ENCODE measurements around the gene RPTOR.
"Not testable (repeated sequence)": the region's sequence is repeated elsewhere in the genome, so short reads cannot be mapped to it uniquely, and the experiment has no call there.

Gene RPTOR

DNA sequence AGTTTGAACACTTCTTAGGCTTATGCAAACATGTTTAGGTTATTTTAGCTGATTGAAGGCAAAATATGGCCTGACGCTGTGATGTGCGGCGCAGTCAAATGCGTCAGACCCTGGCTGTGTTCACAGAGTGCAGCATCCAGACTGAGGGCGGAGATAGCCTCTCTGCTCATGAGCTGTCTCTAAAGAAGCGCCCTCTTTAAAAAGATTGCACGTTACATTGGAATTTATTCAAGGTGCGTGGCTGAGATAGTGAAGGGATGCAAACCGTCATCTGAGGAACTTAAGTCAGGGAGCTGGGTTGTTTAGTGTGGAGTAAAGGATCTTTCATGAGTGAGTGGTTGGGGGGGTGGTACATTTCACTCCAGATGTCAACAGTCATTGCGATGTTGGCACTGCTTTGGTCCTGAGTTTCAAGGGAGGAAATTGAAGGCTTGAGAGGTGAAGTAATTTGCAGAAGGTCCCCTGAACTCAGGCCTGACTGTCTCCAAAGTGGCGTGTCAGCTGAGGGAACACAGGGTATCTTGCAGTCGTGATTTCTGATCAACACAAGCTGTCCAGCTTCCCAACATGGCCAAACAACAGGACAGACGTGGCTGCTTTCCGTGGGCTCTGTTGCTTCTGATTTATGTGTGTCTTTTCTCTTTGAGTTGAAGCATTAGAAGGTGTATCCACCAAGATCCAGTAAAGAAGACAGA, 33.4 kb downstream of the RPTOR start:
- DNase-seq (ENCODE audit: low read depth) = no peak
- no peak overlapping the region for H3K4me3 ChIP-seq (ENCODE audit: low read depth, low read length)
- TF ChIP-seq, protein P1, sequence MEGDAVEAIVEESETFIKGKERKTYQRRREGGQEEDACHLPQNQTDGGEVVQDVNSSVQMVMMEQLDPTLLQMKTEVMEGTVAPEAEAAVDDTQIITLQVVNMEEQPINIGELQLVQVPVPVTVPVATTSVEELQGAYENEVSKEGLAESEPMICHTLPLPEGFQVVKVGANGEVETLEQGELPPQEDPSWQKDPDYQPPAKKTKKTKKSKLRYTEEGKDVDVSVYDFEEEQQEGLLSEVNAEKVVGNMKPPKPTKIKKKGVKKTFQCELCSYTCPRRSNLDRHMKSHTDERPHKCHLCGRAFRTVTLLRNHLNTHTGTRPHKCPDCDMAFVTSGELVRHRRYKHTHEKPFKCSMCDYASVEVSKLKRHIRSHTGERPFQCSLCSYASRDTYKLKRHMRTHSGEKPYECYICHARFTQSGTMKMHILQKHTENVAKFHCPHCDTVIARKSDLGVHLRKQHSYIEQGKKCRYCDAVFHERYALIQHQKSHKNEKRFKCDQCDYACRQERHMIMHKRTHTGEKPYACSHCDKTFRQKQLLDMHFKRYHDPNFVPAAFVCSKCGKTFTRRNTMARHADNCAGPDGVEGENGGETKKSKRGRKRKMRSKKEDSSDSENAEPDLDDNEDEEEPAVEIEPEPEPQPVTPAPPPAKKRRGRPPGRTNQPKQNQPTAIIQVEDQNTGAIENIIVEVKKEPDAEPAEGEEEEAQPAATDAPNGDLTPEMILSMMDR (IDR thresholded peaks at IDR 0.05; ENCODE audit: low read depth, low read length, missing control alignments) = no peak

DNA sequence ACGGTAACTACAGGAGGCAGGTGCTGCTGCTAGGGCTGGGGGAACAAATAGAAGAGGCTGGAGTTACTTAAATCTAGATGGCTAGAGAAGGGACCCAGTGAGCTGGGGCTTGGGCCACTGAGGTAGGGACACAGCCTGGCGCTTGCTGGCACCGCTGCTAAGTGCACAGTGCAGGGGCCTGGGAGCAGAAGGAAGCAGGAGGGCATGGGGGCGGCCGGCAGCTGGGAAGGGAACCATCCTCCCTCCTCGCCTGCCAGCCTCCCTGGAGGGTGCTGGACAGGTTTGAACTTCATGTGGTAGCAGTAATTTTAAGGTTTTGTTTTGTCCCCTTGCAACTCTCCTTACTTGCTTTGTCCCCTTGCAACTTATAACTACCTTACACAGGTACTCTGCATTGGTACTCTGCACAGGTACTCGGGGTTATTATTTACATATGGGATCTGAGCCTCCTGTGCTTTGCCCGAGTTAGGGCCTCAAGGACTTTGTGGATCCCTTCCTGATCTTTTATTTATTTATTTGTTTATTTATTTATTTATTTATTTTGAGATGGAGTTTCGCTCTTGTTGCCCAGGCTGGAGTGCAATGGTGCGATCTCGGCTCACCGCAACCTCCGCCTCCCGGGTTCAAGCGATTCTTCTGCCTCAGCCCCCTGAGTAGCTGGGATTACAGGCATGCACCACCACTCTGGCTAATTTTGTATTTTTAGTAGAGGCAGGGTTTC, 34.2 kb downstream of the RPTOR start:
- not testable (repeated sequence) for H3K4me3 ChIP-seq (ENCODE audit: low read depth, low read length); DNase-seq (ENCODE audit: low read depth)

DNA sequence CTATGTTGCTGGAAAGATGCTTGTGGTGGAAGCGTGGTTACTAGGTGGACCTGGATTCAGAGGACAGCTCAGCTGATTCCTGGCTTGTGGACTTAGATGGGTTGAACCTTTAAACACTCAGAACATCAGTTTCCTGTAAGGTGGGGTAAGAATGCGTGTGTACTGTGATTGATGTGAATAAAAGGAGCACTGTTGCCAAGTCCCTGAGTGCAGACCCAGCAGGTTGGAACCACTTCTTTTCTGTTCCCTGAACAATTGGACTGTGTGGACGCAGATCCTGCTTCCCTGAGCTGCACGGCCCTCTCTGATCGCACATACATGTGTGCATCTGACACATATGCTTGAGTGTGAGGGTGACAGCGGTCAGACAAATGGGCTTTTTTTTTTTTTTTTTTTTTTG, 37.5 kb downstream of the RPTOR start:
- TF ChIP-seq, protein P1 (IDR thresholded peaks at IDR 0.05; ENCODE audit: low read depth, low read length, missing control alignments) = no peak
- no peak overlapping the region for H3K4me3 ChIP-seq (ENCODE audit: low read depth, low read length)
- no peak for DNase-seq (ENCODE audit: low read depth)

DNA sequence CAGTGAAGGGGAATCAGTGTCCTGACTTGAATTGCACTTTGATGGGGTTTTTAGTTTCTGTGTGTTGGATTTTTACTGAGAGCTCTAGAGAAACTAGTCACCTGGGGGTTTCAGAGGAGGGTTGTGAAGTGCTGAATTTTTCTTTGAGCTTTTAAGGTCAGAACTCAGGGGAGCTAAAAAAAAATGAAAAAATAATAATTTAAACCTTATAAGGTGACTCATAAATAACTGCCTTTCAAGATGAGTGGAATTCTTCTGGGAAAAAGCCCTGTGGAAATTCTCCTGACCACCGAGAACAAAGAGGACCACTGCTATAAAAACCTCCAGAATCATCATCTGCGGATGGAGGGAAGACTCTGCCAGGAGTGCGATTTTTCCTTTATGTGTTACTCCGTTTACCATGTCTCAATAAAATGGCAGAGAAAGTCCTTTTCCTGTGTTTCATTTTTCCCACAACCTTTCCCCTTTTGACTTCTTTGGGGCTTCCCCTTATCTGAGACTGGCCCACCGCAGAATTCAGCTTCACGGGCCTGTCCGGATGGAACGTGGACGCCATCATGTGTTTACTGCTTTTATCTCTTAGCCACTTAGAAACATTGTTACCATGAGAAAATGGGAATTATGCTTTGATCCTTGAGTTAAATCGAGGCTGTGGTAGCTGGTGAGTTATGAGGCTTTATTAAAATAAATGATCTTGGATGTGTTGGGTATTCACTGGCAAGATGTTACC, 39.7 kb downstream of the RPTOR start:
- no peak for DNase-seq (ENCODE audit: low read depth)
- TF ChIP-seq, protein P1 (IDR thresholded peaks at IDR 0.05; ENCODE audit: low read depth, low read length, missing control alignments) = no peak
- H3K4me3 ChIP-seq (ENCODE audit: low read depth, low read length) = no peak overlapping the region

DNA sequence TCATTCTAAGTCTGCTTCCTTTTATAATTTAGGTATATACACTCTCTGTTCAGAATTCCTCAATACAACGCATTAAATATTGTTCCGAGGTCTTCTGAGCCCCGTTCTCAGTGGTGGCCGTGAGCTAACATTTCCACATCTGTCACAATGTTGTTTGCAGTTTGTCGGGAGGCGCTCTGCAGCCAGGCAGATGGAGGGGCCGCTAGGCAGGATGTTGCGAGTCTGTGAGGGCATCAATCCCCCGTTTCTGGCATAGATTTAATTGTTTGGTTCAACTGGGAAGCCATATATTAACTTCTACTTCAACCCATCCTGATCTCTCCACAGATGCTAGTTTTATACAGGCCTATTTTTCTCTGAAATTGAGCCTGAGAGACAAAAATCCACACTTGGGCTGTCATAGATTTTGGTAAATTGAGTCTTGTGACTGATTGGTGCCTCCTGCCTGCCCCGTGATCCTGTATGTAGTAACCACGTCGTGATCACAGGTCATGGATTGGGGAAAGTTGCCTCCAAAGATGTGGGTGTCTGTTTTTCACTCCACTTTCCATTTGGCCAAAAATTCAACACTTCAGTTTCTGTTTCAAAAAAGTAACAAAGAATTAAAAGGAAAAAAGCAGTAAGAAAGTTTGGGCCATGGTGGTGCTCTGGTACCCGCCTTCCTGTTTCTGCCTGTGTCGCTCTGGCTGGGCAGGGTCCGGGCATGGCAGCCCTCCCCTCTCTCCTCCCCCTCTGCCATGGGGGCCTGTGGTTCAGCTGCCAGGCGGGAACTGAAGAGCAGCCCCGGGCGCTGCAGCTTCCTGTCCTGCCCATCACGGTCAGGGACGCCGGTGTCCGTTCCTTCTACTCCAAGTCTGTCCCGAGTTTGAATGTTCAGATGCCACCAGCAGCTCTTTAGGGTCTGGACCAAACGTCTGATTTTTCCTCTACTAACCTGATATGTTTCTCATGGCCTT, 41.5 kb downstream of the RPTOR start:
- no peak for DNase-seq (ENCODE audit: low read depth)
- no peak overlapping the region for H3K4me3 ChIP-seq (ENCODE audit: low read depth, low read length)
- TF ChIP-seq, protein P1 (IDR thresholded peaks at IDR 0.05; ENCODE audit: low read depth, low read length, missing control alignments) = no peak

DNA sequence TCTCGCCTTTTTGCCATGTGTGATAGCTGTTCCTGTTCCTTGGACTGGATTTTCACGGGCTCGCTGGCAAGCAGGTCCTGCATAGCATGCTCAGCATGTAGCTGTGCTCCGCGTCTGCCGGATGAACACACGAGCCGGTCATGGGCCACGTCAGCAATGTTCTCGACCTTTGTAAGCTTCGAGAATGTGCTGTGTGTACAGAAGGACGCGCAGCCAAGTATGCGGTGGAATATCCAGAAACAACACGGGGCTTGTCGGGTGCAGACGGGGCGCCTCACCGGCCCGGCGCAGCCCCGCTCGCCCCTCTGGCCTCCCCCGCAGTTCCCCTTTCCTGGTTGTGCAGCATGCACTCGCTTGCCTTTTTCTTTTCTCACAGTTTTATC, 42.2 kb downstream of the RPTOR start:
- DNase-seq (ENCODE audit: low read depth) = no peak
- H3K4me3 ChIP-seq (ENCODE audit: low read depth, low read length) = no peak overlapping the region
- TF ChIP-seq, protein P1 (IDR thresholded peaks at IDR 0.05; ENCODE audit: low read depth, low read length, missing control alignments) = no peak

Data from GM12864 (cell line).